Liver (tissue), 3 donors: Measurements from ENCODE around the gene ALDH1A2.

Source experiments
- CTCF ChIP-seq: fragments of 150-350 bp; IDR thresholded peaks from 2 replicates; pipeline ENCODE4 v1.5.1; 2017; ENCODE audit warnings: improper control_type of control experiment, low read depth, low read length; ENCODE audit not compliant: missing input control
- RAD21 ChIP-seq, 2 donors: IDR thresholded peaks; 2 replicates each; pipeline ENCODE4 v1.6.1; 2016; ENCODE audit warnings: antibody characterized with exemption in 2 of 2, mild to moderate bottlenecking in 2 of 2
- donor health status: healthy.
- donor health status: healthy.

GRCh38 chr15:57962887-57963286, 102.6 kb downstream of the ALDH1A2 start:
- TF ChIP-seq CTCF: no peak
- TF ChIP-seq RAD21 (IDR thresholded peaks at IDR 0.05): no peak
